GM18498 (cell line): ENCODE measurements around the gene CCDC172.

Source experiments
- ATAC-seq: cut with Tn5 transposase; IDR thresholded peaks from one replicate; pipeline ENCODE4 v1.9.1; 2021; ENCODE audit warnings: mild to moderate bottlenecking, moderate library complexity; ENCODE audit not compliant: unreplicated experiment

CCDC172 gene

GRCh38 chr10:116429288-116429977, 105.2 kb downstream of the CCDC172 start:
- no peak for ATAC-seq
